ENCODE results near the gene ADAT3.

DNA sequence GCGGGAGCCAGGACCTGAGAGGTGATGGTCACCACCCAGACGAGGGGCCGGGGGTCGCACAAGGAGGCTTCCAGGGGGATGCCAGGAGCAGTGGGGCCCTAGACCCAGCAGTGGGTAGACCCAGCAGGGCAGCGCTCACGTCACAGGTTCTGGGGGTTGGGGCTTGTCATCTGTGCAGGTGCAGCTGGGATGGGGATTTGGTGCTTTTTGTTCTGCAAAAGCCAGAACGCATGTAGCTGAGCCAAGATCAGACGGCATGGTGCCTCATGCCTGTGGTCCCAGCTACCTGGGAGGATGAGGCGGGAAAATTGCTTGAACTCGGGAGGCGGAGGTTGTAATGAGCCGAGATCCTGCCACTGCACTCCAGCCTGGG is 50.9 kb downstream of the ADAT3 start:
- TF ChIP-seq, protein P1, sequence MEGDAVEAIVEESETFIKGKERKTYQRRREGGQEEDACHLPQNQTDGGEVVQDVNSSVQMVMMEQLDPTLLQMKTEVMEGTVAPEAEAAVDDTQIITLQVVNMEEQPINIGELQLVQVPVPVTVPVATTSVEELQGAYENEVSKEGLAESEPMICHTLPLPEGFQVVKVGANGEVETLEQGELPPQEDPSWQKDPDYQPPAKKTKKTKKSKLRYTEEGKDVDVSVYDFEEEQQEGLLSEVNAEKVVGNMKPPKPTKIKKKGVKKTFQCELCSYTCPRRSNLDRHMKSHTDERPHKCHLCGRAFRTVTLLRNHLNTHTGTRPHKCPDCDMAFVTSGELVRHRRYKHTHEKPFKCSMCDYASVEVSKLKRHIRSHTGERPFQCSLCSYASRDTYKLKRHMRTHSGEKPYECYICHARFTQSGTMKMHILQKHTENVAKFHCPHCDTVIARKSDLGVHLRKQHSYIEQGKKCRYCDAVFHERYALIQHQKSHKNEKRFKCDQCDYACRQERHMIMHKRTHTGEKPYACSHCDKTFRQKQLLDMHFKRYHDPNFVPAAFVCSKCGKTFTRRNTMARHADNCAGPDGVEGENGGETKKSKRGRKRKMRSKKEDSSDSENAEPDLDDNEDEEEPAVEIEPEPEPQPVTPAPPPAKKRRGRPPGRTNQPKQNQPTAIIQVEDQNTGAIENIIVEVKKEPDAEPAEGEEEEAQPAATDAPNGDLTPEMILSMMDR (IDR thresholded peaks at IDR 0.05 in 8 of 11, conservative IDR thresholded peaks at IDR 0.05 in 3 of 11): no peak
- TF ChIP-seq POLR2AphosphoS5 (IDR thresholded peaks at IDR 0.05) (no peak), POLR2A (IDR thresholded peaks at IDR 0.05) (no peak)

Data from spleen (tissue), 7 donors.